ENCODE data around the gene SLC16A4. TPM values are rescaled to one million over a fixed set of nuclear protein-coding genes. Genes with fewer than 3 reads are reported as not detected.

The SLC16A4 gene
- total RNA-seq, 1 experiment from 2014 or later: 0.22 TPM

- no TSS peak for BruUV-seq (replicated peaks)
- Histone ChIP-seq H3K79me2 (ENCODE audit: low read length) (no peaks in the 10 kb centered on the region), H3K9ac (ENCODE audit: low read length) (peak overlapping the region; percentile 17; the same call in 1 of the 2 replicates), H3K4me2 (ENCODE audit: low read length) (peak overlapping the region; percentile 60), H3F3A (ENCODE audit: low read length, unreplicated experiment) (peaks cover 10% of the 10 kb centered on the region), H3K9me2 (replicated peaks; ENCODE audit: low read length) (no peaks in the 10 kb centered on the region), H3K4me1 (ENCODE audit: insufficient read depth, low read length) (peaks cover 26% of the 10 kb centered on the region), H3K27ac (ENCODE audit: low read length) (peak overlapping the region; percentile 69), H3K9me3 (ENCODE audit: low read length) (no peaks in the 10 kb centered on the region), H3K36me3 (ENCODE audit: low read depth, low read length) (no peaks in the 10 kb centered on the region), H4K20me1 (ENCODE audit: low read length) (no peaks in the 10 kb centered on the region), H3K4me3 (ENCODE audit: low read length) (no peak overlapping the region), H3K27me3 (ENCODE audit: low read length) (no peaks in the 10 kb centered on the region), H2AFZ (ENCODE audit: low read length) (no peak overlapping the region)
- TF ChIP-seq EZH2phosphoT487 (IDR thresholded peaks at IDR 0.05; ENCODE audit: borderline replicate concordance, low read length) (no peak), CTCF (conservative IDR thresholded peaks at IDR 0.05; ENCODE audit: low read depth, low read length) (no peak)
- intact Hi-C loops (cut with micrococcal nuclease): loop anchor here (5.0 kb wide), 2 partner anchors 37 to 57 kb away; partner anchors contain the start of gene RBM15
- ChIA-PET CTCF (interaction anchor here (0.6 kb wide), 1 partner anchor 68 kb away, joined by 3 read pairs; no protein-coding TSS in a partner anchor), POLR2A (ENCODE audit: unreplicated experiment) (interaction anchor here (0.6 kb wide), 1 partner anchor 1924 kb away, joined by 3 read pairs; no protein-coding TSS in a partner anchor)
- no peak for ATAC-seq
- no peak for DNase-seq
These were observed 3.6 kb upstream of the SLC16A4 start for GRCh38 chr1:110394493-110394820.

- Histone ChIP-seq H3K79me2 (ENCODE audit: low read length) (no peaks in the 10 kb centered on the region), H3K4me2 (ENCODE audit: low read length) (peak overlapping the region; percentile 60), H3K27ac (ENCODE audit: low read length) (peak overlapping the region; percentile 69), H3K4me3 (ENCODE audit: low read length) (peak overlapping the region; percentile 21; the same call in 1 of the 2 replicates), H3K9me3 (ENCODE audit: low read length) (no peaks in the 10 kb centered on the region), H3K27me3 (ENCODE audit: low read length) (no peaks in the 10 kb centered on the region), H4K20me1 (ENCODE audit: low read length) (no peaks in the 10 kb centered on the region), H2AFZ (ENCODE audit: low read length) (no peak overlapping the region), H3K4me1 (ENCODE audit: insufficient read depth, low read length) (peaks cover 26% of the 10 kb centered on the region), H3K36me3 (ENCODE audit: low read depth, low read length) (no peaks in the 10 kb centered on the region), H3K9me2 (replicated peaks; ENCODE audit: low read length) (no peaks in the 10 kb centered on the region), H3F3A (ENCODE audit: low read length, unreplicated experiment) (peaks cover 10% of the 10 kb centered on the region), H3K9ac (ENCODE audit: low read length) (peak overlapping the region; percentile 17; the same call in 1 of the 2 replicates)
- ChIA-PET CTCF (interaction anchor here (0.6 kb wide), 1 partner anchor 69 kb away, joined by 3 read pairs; no protein-coding TSS in a partner anchor), POLR2A (ENCODE audit: unreplicated experiment) (interaction anchor here (0.6 kb wide), 1 partner anchor 1924 kb away, joined by 3 read pairs; no protein-coding TSS in a partner anchor)
- ATAC-seq (peak; percentile 89), DNase-seq (peak; percentile 89)
- TF ChIP-seq EZH2 (IDR thresholded peaks at IDR 0.05; ENCODE audit: low read length, unreplicated experiment): no peak
- no peak for TF ChIP-seq EZH2phosphoT487 (IDR thresholded peaks at IDR 0.05; ENCODE audit: borderline replicate concordance, low read length)
- TF ChIP-seq CTCF (conservative IDR thresholded peaks at IDR 0.05; ENCODE audit: low read depth, low read length): no peak
- intact Hi-C loops (cut with micrococcal nuclease): loop anchor here (5.0 kb wide), 2 partner anchors 37 to 57 kb away; partner anchors contain the start of gene RBM15
- no TSS peak for BruUV-seq (replicated peaks)
These were observed 3.1 kb upstream of the SLC16A4 start for GRCh38 chr1:110393691-110394492.

- Histone ChIP-seq H3K9me2 (replicated peaks; ENCODE audit: low read length) (no peaks in the 10 kb centered on the region), H3K27ac (ENCODE audit: low read length) (peak overlapping the region; percentile 69), H3K27me3 (ENCODE audit: low read length) (no peaks in the 10 kb centered on the region), H3K36me3 (ENCODE audit: low read depth, low read length) (no peaks in the 10 kb centered on the region), H3K4me3 (ENCODE audit: low read length) (peak overlapping the region; percentile 21; the same call in 1 of the 2 replicates), H2AFZ (ENCODE audit: low read length) (no peak overlapping the region), H3K4me1 (ENCODE audit: insufficient read depth, low read length) (peaks cover 26% of the 10 kb centered on the region), H3F3A (ENCODE audit: low read length, unreplicated experiment) (peaks cover 10% of the 10 kb centered on the region), H4K20me1 (ENCODE audit: low read length) (no peaks in the 10 kb centered on the region), H3K79me2 (ENCODE audit: low read length) (no peaks in the 10 kb centered on the region), H3K4me2 (ENCODE audit: low read length) (peak overlapping the region; percentile 60), H3K9me3 (ENCODE audit: low read length) (no peaks in the 10 kb centered on the region), H3K9ac (ENCODE audit: low read length) (no peak overlapping the region)
- no peak for ATAC-seq
- POLR2A ChIA-PET (ENCODE audit: unreplicated experiment): no interaction called here
- CTCF ChIA-PET: no interaction called here
- TF ChIP-seq EZH2 (IDR thresholded peaks at IDR 0.05; ENCODE audit: low read length, unreplicated experiment) (no peak), CTCF (conservative IDR thresholded peaks at IDR 0.05; ENCODE audit: low read depth, low read length) (no peak)
- no peak for DNase-seq
- intact Hi-C loops (cut with micrococcal nuclease): loop anchor here (5.0 kb wide), 2 partner anchors 36 to 56 kb away; partner anchors contain the start of gene RBM15
- BruUV-seq (replicated peaks): no TSS peak
These were observed 2.5 kb upstream of the SLC16A4 start for GRCh38 chr1:110393286-110393685.

Data from PC-3 (cell line).